Parathyroid adenoma (tissue), 2 donors: ENCODE data around the gene RSPH1.

Experiments used
- H2AFZ ChIP-seq: fragments of 300-600 bp; sonication (generic); one replicate; pipeline ENCODE4 v1.7.0; 2017; ENCODE audit warnings: antibody characterized with exemption, mild to moderate bottlenecking
- H3K27ac ChIP-seq: fragments of 300-600 bp; sonication (generic); one replicate; pipeline ENCODE4 v1.7.0; 2017
- H3K27me3 ChIP-seq: fragments of 300-600 bp; sonication (generic); one replicate; pipeline ENCODE4 v1.7.0; 2017; ENCODE audit warnings: low read length; ENCODE audit not compliant: control insufficient read depth, insufficient read depth
- H3K36me3 ChIP-seq: fragments of 300-600 bp; sonication (generic); one replicate; pipeline ENCODE4 v1.7.0; 2017; ENCODE audit warnings: low read length; ENCODE audit not compliant: control insufficient read depth, insufficient read depth
- H3K4me1 ChIP-seq: fragments of 300-600 bp; sonication (generic); one replicate; pipeline ENCODE4 v1.7.0; 2017; ENCODE audit warnings: control low read depth
- H3K4me2 ChIP-seq: fragments of 300-600 bp; sonication (generic); one replicate; pipeline ENCODE4 v1.7.0; 2017; ENCODE audit warnings: low read length
- H3K4me3 ChIP-seq: fragments of 300-600 bp; sonication (generic); one replicate; pipeline ENCODE4 v1.7.0; 2017; ENCODE audit warnings: low read depth, low read length
- H3K79me2 ChIP-seq: fragments of 300-600 bp; sonication (generic); one replicate; pipeline ENCODE4 v1.7.0; 2017; ENCODE audit warnings: control low read depth
- H3K9ac ChIP-seq: fragments of 300-600 bp; sonication (generic); one replicate; pipeline ENCODE4 v1.7.0; 2017; ENCODE audit warnings: mild to moderate bottlenecking
- H3K9me3 ChIP-seq: fragments of 300-600 bp; sonication (generic); one replicate; pipeline ENCODE4 v1.7.0; 2017; ENCODE audit warnings: low read length; ENCODE audit not compliant: control insufficient read depth
- CTCF ChIP-seq: fragments of 300-600 bp; sonication (generic); IDR thresholded peaks from one replicate; pipeline ENCODE4 v1.7.0; 2017; ENCODE audit warnings: antibody characterized with exemption, mild to moderate bottlenecking
- donor health status: primary hyperparathyroidism.

The RSPH1 gene

DNA sequence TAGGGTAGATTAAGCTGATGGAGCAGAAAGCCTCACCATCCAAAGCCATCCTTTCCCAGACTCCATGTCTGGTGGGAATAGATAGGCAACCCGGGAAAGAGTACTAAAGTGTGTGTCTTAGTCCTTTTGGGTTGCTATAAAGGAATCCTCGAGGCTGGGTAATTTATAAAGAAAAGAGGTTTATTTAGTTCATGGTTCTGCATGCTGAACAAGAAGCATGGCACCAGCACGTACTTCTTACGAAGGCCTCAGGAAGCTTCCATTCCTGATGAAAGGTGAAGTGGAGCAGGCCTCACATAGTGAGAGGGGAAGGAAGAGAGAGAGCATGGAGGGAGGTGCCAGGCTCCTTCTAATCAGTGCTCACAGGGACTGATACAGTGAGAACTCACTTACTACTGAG is 11.4 kb upstream of the RSPH1 start:
- no peak for TF ChIP-seq CTCF
- H3K27ac ChIP-seq, result no peak overlapping the region
- H3K36me3 ChIP-seq, result no peaks in the 10 kb centered on the region
- H3K4me3 ChIP-seq, result no peak overlapping the region
- no peaks in the 10 kb centered on the region for H3K4me1 ChIP-seq
- H3K79me2 ChIP-seq, result no peaks in the 10 kb centered on the region
- H3K9me3 ChIP-seq, result no peaks in the 10 kb centered on the region
- H3K9ac ChIP-seq, result no peak overlapping the region
- no peaks in the 10 kb centered on the region for H3K27me3 ChIP-seq
- no peak overlapping the region for H2AFZ ChIP-seq
- H3K4me2 ChIP-seq, result no peak overlapping the region

DNA sequence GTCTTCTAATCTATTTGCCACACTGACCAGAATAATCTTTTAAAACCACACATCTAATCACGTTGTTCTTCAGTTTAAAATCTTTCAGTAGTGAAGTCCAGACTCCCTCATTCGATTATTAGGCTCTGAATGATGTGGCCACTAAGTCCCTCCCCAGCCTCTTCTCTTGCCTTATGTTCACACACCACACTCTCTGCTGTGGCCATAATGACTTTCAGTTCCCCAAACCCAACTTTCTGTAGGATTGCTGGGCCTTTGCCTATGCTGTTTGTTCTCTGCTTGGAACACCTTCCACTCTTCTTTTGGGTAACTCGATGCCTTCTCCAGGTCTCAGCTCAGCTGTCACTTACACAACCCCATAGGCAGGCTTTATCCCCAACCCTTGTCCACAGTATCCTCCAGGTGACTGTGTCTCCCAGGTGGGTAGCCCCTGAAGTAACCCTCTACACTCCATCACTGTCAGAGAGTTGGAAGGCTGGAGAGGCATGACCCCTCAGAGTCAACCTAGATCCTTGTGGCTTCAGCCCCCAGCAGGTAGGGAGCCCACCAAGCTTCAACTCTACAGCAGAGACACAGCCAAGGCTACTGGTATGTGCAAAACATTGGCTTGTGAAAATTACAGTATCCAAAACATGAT is 9.2 kb upstream of the RSPH1 start:
- Histone ChIP-seq H3K4me1 (no peaks in the 10 kb centered on the region), H3K27me3 (no peaks in the 10 kb centered on the region), H3K27ac (no peak overlapping the region), H3K9ac (no peak overlapping the region), H3K79me2 (no peaks in the 10 kb centered on the region), H3K4me2 (no peak overlapping the region), H3K36me3 (no peaks in the 10 kb centered on the region), H3K4me3 (no peak overlapping the region), H3K9me3 (no peaks in the 10 kb centered on the region), H2AFZ (no peak overlapping the region)
- TF ChIP-seq CTCF, result no peak

DNA sequence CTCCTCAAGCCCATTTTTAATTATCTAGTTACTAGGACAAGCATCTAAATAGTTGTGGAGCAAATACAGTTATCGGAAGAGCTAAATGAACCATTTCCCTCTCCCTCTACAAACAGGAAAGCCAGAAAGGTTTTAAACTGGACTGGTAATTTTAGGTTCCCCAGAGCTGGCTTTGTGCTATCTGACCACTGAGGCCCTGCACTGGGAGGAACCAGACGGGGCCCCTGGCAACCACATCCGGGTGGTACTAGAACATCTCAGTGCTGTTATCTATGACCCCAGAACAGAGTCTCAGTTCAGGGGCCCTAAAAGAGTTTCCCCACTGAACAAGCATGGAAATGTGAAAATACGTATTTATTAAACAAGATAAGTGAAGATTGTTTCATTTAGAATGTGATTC is 7.7 kb upstream of the RSPH1 start:
- Histone ChIP-seq H3K4me1 (no peaks in the 10 kb centered on the region), H3K79me2 (no peaks in the 10 kb centered on the region), H2AFZ (no peak overlapping the region), H3K4me2 (no peak overlapping the region), H3K4me3 (no peak overlapping the region), H3K27ac (no peak overlapping the region), H3K27me3 (no peaks in the 10 kb centered on the region), H3K9me3 (no peaks in the 10 kb centered on the region), H3K36me3 (no peaks in the 10 kb centered on the region), H3K9ac (no peak overlapping the region)
- no peak for TF ChIP-seq CTCF

DNA sequence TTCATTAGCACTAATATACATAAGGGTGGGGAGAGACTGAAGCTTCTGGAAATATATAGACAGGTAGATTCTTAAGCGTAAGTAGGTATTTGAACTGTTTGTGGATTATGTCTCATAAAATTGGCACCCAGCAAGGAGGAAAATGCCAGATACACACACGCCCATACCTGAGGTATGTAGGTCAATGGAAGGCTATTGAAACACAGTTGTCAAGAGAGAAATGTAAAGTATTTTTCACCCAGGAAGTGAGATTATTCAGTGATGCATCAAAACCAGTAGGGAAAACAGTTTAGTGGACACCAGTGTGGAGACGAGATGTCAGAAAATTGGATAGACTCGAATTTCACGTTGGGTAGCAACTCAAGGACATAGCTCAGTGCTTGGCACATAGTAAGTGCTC is 4.7 kb upstream of the RSPH1 start:
- TF ChIP-seq CTCF, result no peak
- no peaks in the 10 kb centered on the region for H3K36me3 ChIP-seq
- H3K4me2 ChIP-seq, result no peak overlapping the region
- no peaks in the 10 kb centered on the region for H3K79me2 ChIP-seq
- H3K4me3 ChIP-seq, result no peak overlapping the region
- no peak overlapping the region for H3K9ac ChIP-seq
- H3K27me3 ChIP-seq, result no peaks in the 10 kb centered on the region
- no peaks in the 10 kb centered on the region for H3K4me1 ChIP-seq
- no peak overlapping the region for H2AFZ ChIP-seq
- no peaks in the 10 kb centered on the region for H3K9me3 ChIP-seq
- H3K27ac ChIP-seq, result no peak overlapping the region

DNA sequence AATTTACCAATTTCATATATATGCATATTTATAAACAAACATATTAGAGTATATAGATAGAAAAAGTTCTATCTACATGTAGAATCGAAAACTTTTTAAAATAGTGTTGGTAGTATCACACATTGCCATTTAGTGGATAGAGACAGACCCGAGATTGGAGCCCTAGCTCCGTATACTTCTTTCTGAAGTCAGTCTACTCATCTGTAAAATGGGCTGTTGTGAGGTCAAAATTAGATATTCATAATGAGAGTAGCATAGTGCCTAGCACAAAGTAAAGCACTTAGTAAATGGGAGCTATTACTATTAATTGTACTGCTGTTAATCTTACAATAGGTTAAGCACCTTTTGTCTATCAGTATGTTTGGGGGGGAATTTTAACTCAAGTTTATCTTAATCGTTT is 4.2 kb upstream of the RSPH1 start:
- no peaks in the 10 kb centered on the region for H3K36me3 ChIP-seq
- TF ChIP-seq CTCF, result no peak
- H3K79me2 ChIP-seq, result no peaks in the 10 kb centered on the region
- H3K4me3 ChIP-seq, result no peak overlapping the region
- H3K9ac ChIP-seq, result no peak overlapping the region
- no peak overlapping the region for H3K27ac ChIP-seq
- no peaks in the 10 kb centered on the region for H3K4me1 ChIP-seq
- H3K9me3 ChIP-seq, result no peaks in the 10 kb centered on the region
- H3K4me2 ChIP-seq, result no peak overlapping the region
- H3K27me3 ChIP-seq, result no peaks in the 10 kb centered on the region
- no peak overlapping the region for H2AFZ ChIP-seq
